HFFc6 (cell line): ENCODE data around the gene EDDM3A. TPM values are rescaled to one million over a fixed set of nuclear protein-coding genes. Genes with fewer than 3 reads are reported as not detected.

ENCODE experiments used
- DNase-seq: peaks from one replicate; pipeline ENCODE4 v3.0.0-alpha.2; 2018
- H3K27ac Mint-ChIP-seq: 2 replicates; pipeline ENCODE4 v1.8.0; 2020; ENCODE audit warnings: mild to moderate bottlenecking, mixed read lengths
- H3K27me3 Mint-ChIP-seq: 2 replicates; pipeline ENCODE4 v1.8.0; 2021; ENCODE audit warnings: mild to moderate bottlenecking, moderate library complexity, mixed read lengths; ENCODE audit not compliant: insufficient read depth
- H3K36me3 Mint-ChIP-seq: 2 replicates; pipeline ENCODE4 v1.8.0; 2021; ENCODE audit warnings: low read depth, mixed read lengths
- H3K4me1 Mint-ChIP-seq: 2 replicates; pipeline ENCODE4 v1.8.0; 2020; ENCODE audit warnings: low read depth, mixed read lengths
- H3K4me3 Mint-ChIP-seq: 2 replicates; pipeline ENCODE4 v1.8.0; 2020; ENCODE audit warnings: mild to moderate bottlenecking, moderate library complexity, mixed read lengths
- H3K9me3 Mint-ChIP-seq: 2 replicates; pipeline ENCODE4 v1.8.0; 2020; ENCODE audit warnings: mild to moderate bottlenecking, mixed read lengths
- total RNA-seq, 6 experiments: library from RNA; stranded (reverse); fragmentation: NEBNext Ultra II Directional; extraction: Animal tissue kit (Norgen Biotek cat#: 25700); gene quantifications; 2 replicates in 1 of 6; 3 replicates in 5 of 6; pipeline ENCODE4 v1.2.3, GENCODE V29; 2021
- TF ChIP-seq, protein P1 (sequence below): fragments of 200-600 bp; sonication (generic); IDR thresholded peaks from 2 replicates; pipeline ENCODE4 v1.5.0; 2021; ENCODE audit warnings: antibody characterized with exemption, mild to moderate bottlenecking

Gene EDDM3A
- total RNA-seq, 6 experiments from 2014 or later, result not detected

DNA sequence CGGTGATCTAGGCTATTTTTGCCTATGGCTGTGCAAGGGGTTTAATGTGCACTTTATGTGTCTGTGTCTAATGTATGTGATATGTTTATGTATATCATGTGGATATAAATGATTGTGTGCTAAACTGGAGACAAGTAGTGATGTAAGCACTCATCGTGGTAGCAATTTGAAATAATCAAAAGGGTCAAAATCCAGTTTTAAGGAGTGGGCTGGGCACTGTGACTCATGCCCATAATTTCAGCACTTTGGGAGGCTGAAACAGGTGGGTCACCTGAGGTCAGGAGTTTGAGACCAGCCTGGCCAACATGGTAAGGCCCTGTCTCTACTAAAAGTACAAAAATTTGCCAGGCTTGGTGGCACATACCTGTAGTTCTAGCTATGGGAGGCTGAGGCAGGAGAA, 2.8 kb downstream of the EDDM3A start:
- Mint-ChIP-seq H3K27ac (no peak overlapping the region), H3K4me1 (no peaks in the 10 kb centered on the region), H3K9me3 (peaks cover 20% of the 10 kb centered on the region), H3K27me3 (peaks cover 5% of the 10 kb centered on the region; the same call in 1 of the 2 replicates), H3K4me3 (no peak overlapping the region), H3K36me3 (0 out of 2 replicates have a peak, but pooled peaks cover 9% of the 10 kb centered on the region)
- TF ChIP-seq, protein P1, sequence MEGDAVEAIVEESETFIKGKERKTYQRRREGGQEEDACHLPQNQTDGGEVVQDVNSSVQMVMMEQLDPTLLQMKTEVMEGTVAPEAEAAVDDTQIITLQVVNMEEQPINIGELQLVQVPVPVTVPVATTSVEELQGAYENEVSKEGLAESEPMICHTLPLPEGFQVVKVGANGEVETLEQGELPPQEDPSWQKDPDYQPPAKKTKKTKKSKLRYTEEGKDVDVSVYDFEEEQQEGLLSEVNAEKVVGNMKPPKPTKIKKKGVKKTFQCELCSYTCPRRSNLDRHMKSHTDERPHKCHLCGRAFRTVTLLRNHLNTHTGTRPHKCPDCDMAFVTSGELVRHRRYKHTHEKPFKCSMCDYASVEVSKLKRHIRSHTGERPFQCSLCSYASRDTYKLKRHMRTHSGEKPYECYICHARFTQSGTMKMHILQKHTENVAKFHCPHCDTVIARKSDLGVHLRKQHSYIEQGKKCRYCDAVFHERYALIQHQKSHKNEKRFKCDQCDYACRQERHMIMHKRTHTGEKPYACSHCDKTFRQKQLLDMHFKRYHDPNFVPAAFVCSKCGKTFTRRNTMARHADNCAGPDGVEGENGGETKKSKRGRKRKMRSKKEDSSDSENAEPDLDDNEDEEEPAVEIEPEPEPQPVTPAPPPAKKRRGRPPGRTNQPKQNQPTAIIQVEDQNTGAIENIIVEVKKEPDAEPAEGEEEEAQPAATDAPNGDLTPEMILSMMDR, result no peak
- no peak for DNase-seq

DNA sequence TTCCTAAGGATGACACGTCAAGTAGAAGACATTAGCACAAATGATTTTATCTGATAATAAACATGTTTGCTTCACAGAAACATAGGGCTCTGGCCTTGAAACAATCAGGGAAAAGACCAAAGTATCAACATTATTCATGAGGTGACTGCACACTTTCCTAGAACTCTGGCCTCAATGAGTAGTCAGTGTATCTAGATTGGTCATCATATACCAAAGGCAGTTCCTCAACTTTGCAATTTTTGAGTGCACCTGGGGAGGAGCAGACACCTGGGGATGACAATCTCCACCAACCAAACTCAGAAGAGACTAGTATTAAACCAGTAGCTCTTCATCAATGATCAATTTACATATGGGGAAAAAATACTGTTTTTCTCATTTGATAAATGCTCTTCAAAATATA, 4.5 kb downstream of the EDDM3A start:
- Mint-ChIP-seq H3K27me3 (peaks cover 2% of the 10 kb centered on the region; the same call in 1 of the 2 replicates), H3K4me3 (no peak overlapping the region), H3K27ac (no peak overlapping the region), H3K9me3 (peaks cover 24% of the 10 kb centered on the region), H3K36me3 (0 out of 2 replicates have a peak, but pooled peaks cover 9% of the 10 kb centered on the region), H3K4me1 (no peaks in the 10 kb centered on the region)
- TF ChIP-seq, protein P1, result no peak
- no peak for DNase-seq

GRCh38 chr14:20751963-20752562, 6.4 kb downstream of the EDDM3A start:
- Mint-ChIP-seq H3K27me3 (no peaks in the 10 kb centered on the region), H3K4me3 (no peak overlapping the region), H3K4me1 (no peaks in the 10 kb centered on the region), H3K9me3 (peaks cover 33% of the 10 kb centered on the region), H3K27ac (no peak overlapping the region), H3K36me3 (0 out of 2 replicates have a peak, but pooled peaks cover 9% of the 10 kb centered on the region)
- TF ChIP-seq, protein P1, result no peak
- DNase-seq, result no peak

GRCh38 chr14:20754308-20754707, 8.6 kb downstream of the EDDM3A start:
- TF ChIP-seq, protein P1, result no peak
- 0 out of 2 replicates have a peak, but pooled peaks cover 9% of the 10 kb centered on the region for H3K36me3 Mint-ChIP-seq
- no peaks in the 10 kb centered on the region for H3K27me3 Mint-ChIP-seq
- no peak overlapping the region for H3K4me3 Mint-ChIP-seq
- DNase-seq, result no peak
- no peaks in the 10 kb centered on the region for H3K4me1 Mint-ChIP-seq
- no peak overlapping the region for H3K27ac Mint-ChIP-seq
- peaks cover 33% of the 10 kb centered on the region for H3K9me3 Mint-ChIP-seq

DNA sequence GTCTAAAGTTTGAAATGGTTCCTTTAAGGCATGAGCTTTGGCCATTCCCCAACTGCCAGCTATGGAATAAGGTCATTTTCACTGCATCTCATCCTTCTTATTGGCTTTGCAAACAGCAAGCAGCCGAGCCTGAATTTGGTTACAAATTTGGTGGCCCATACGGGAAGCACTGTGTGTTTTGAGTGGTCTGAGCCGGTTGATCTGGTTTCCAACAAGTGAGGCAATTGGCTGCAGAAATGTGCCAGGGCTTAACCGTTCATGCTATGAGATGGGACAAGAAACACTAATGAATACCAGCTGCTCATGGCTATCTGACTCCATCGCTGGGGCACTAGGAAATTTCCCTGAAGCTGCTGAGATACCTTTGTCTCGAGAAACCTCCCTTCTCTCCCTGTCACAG, 9.3 kb downstream of the EDDM3A start:
- Mint-ChIP-seq H3K27me3 (no peaks in the 10 kb centered on the region), H3K4me1 (no peaks in the 10 kb centered on the region), H3K27ac (no peak overlapping the region), H3K9me3 (peaks cover 33% of the 10 kb centered on the region), H3K4me3 (no peak overlapping the region), H3K36me3 (0 out of 2 replicates have a peak, but pooled peaks cover 9% of the 10 kb centered on the region)
- DNase-seq, result no peak
- TF ChIP-seq, protein P1, result no peak
